ENCODE results near the gene LECT2.

The LECT2 gene

GRCh38 chr5:135973323-135974020, 18.7 kb upstream of the LECT2 start:
- no peak overlapping the region for H3K4me2 ChIP-seq (ENCODE audit: low read length)
- H3K27me3 ChIP-seq (ENCODE audit: insufficient read depth, low read length, poor library complexity) = no peaks in the 10 kb centered on the region
- H4K8ac ChIP-seq (ENCODE audit: low read depth, low read length) = no peak overlapping the region
- no peaks in the 10 kb centered on the region for H3K36me3 ChIP-seq (ENCODE audit: control insufficient read depth, insufficient read depth, low read length)
- H2BK5ac ChIP-seq (ENCODE audit: low read length) = no peak overlapping the region
- no peak overlapping the region for H2AK5ac ChIP-seq (ENCODE audit: low read length)
- H3K27ac ChIP-seq (ENCODE audit: low read depth, low read length) = no peak overlapping the region
- no peak overlapping the region for H3K56ac ChIP-seq (ENCODE audit: low read length)
- H3K4ac ChIP-seq (ENCODE audit: low read depth, low read length) = no peak overlapping the region
- H3K9ac ChIP-seq (ENCODE audit: low read length) = no peak overlapping the region
- H3K4me3 ChIP-seq (ENCODE audit: low read length) = no peak overlapping the region
- H3K23ac ChIP-seq (ENCODE audit: low read length) = no peak overlapping the region
- peaks cover 3% of the 10 kb centered on the region for H3K4me1 ChIP-seq (ENCODE audit: control insufficient read depth, low read depth, low read length)
- WGBS (ENCODE audit: extremely low coverage, insufficient coverage, low lambda C conversion rate) = no CpG with 5 or more reads among the region's 2 CpGs
- no peak overlapping the region for H3K18ac ChIP-seq (ENCODE audit: low read length)
- no peak overlapping the region for H2BK15ac ChIP-seq (replicated peaks; ENCODE audit: low read depth)
- no peak overlapping the region for H4K5ac ChIP-seq (ENCODE audit: low read length)
- no peak overlapping the region for H2BK120ac ChIP-seq (ENCODE audit: low read depth, low read length)
- DNase-seq = no peak
- no peaks in the 10 kb centered on the region for H3K79me1 ChIP-seq (ENCODE audit: low read length)
- no peaks in the 10 kb centered on the region for H3K79me2 ChIP-seq (ENCODE audit: control insufficient read depth, insufficient read depth, low read length)

GRCh38 chr5:135971701-135972100, 16.9 kb upstream of the LECT2 start:
- Histone ChIP-seq H3K18ac (ENCODE audit: low read length) (no peak overlapping the region), H3K4me1 (ENCODE audit: control insufficient read depth, low read depth, low read length) (no peaks in the 10 kb centered on the region), H3K27me3 (ENCODE audit: insufficient read depth, low read length, poor library complexity) (no peaks in the 10 kb centered on the region), H2BK120ac (ENCODE audit: low read depth, low read length) (no peak overlapping the region), H3K4me3 (ENCODE audit: low read length) (no peak overlapping the region), H3K4me2 (ENCODE audit: low read length) (no peak overlapping the region), H3K4ac (ENCODE audit: low read depth, low read length) (no peak overlapping the region), H4K5ac (ENCODE audit: low read length) (no peak overlapping the region), H3K23ac (ENCODE audit: low read length) (no peak overlapping the region), H3K9ac (ENCODE audit: low read length) (no peak overlapping the region), H3K36me3 (ENCODE audit: control insufficient read depth, insufficient read depth, low read length) (no peaks in the 10 kb centered on the region), H3K79me2 (ENCODE audit: control insufficient read depth, insufficient read depth, low read length) (no peaks in the 10 kb centered on the region), H3K56ac (ENCODE audit: low read length) (no peak overlapping the region), H2BK15ac (replicated peaks; ENCODE audit: low read depth) (no peak overlapping the region), H2AK5ac (ENCODE audit: low read length) (no peak overlapping the region), H3K79me1 (ENCODE audit: low read length) (no peaks in the 10 kb centered on the region), H2BK5ac (ENCODE audit: low read length) (no peak overlapping the region), H3K27ac (ENCODE audit: low read depth, low read length) (no peak overlapping the region), H4K8ac (ENCODE audit: low read depth, low read length) (no peak overlapping the region)
- WGBS (ENCODE audit: extremely low coverage, insufficient coverage, low lambda C conversion rate) = no CpG with 5 or more reads among the region's 1 CpG
- DNase-seq = no peak

- H3K79me1 ChIP-seq (ENCODE audit: low read length) = no peaks in the 10 kb centered on the region
- H3K4me2 ChIP-seq (ENCODE audit: low read length) = no peak overlapping the region
- H3K27me3 ChIP-seq (ENCODE audit: insufficient read depth, low read length, poor library complexity) = no peaks in the 10 kb centered on the region
- H3K56ac ChIP-seq (ENCODE audit: low read length) = no peak overlapping the region
- H3K4me1 ChIP-seq (ENCODE audit: control insufficient read depth, low read depth, low read length) = no peaks in the 10 kb centered on the region
- WGBS (ENCODE audit: extremely low coverage, insufficient coverage, low lambda C conversion rate) = no CpG with 5 or more reads among the region's 3 CpGs
- no peak overlapping the region for H4K8ac ChIP-seq (ENCODE audit: low read depth, low read length)
- no peak overlapping the region for H2BK5ac ChIP-seq (ENCODE audit: low read length)
- no peak overlapping the region for H3K23ac ChIP-seq (ENCODE audit: low read length)
- H3K4ac ChIP-seq (ENCODE audit: low read depth, low read length) = no peak overlapping the region
- H4K5ac ChIP-seq (ENCODE audit: low read length) = no peak overlapping the region
- H3K4me3 ChIP-seq (ENCODE audit: low read length) = no peak overlapping the region
- H2BK15ac ChIP-seq (replicated peaks; ENCODE audit: low read depth) = no peak overlapping the region
- no peak overlapping the region for H3K9ac ChIP-seq (ENCODE audit: low read length)
- no peak overlapping the region for H3K27ac ChIP-seq (ENCODE audit: low read depth, low read length)
- no peaks in the 10 kb centered on the region for H3K79me2 ChIP-seq (ENCODE audit: control insufficient read depth, insufficient read depth, low read length)
- H3K18ac ChIP-seq (ENCODE audit: low read length) = no peak overlapping the region
- no peaks in the 10 kb centered on the region for H3K36me3 ChIP-seq (ENCODE audit: control insufficient read depth, insufficient read depth, low read length)
- H2AK5ac ChIP-seq (ENCODE audit: low read length) = no peak overlapping the region
- H2BK120ac ChIP-seq (ENCODE audit: low read depth, low read length) = no peak overlapping the region
- no peak for DNase-seq
Measured at GRCh38 chr5:135966790-135967189, 12.0 kb upstream of the LECT2 start.

- no peaks in the 10 kb centered on the region for H3K79me2 ChIP-seq (ENCODE audit: control insufficient read depth, insufficient read depth, low read length)
- no peaks in the 10 kb centered on the region for H3K4me1 ChIP-seq (ENCODE audit: control insufficient read depth, low read depth, low read length)
- no peak overlapping the region for H2AK5ac ChIP-seq (ENCODE audit: low read length)
- no peak overlapping the region for H2BK15ac ChIP-seq (replicated peaks; ENCODE audit: low read depth)
- no peaks in the 10 kb centered on the region for H3K36me3 ChIP-seq (ENCODE audit: control insufficient read depth, insufficient read depth, low read length)
- H2BK5ac ChIP-seq (ENCODE audit: low read length) = no peak overlapping the region
- no peak overlapping the region for H3K4me3 ChIP-seq (ENCODE audit: low read length)
- H3K23ac ChIP-seq (ENCODE audit: low read length) = no peak overlapping the region
- no CpG with 5 or more reads among the region's 4 CpGs for WGBS (ENCODE audit: extremely low coverage, insufficient coverage, low lambda C conversion rate)
- no peak overlapping the region for H3K27ac ChIP-seq (ENCODE audit: low read depth, low read length)
- no peak overlapping the region for H4K8ac ChIP-seq (ENCODE audit: low read depth, low read length)
- H3K27me3 ChIP-seq (ENCODE audit: insufficient read depth, low read length, poor library complexity) = no peaks in the 10 kb centered on the region
- no peak for DNase-seq
- H3K9ac ChIP-seq (ENCODE audit: low read length) = no peak overlapping the region
- no peak overlapping the region for H3K56ac ChIP-seq (ENCODE audit: low read length)
- H4K5ac ChIP-seq (ENCODE audit: low read length) = no peak overlapping the region
- no peak overlapping the region for H3K18ac ChIP-seq (ENCODE audit: low read length)
- H3K4ac ChIP-seq (ENCODE audit: low read depth, low read length) = no peak overlapping the region
- H3K79me1 ChIP-seq (ENCODE audit: low read length) = no peaks in the 10 kb centered on the region
- no peak overlapping the region for H3K4me2 ChIP-seq (ENCODE audit: low read length)
- H2BK120ac ChIP-seq (ENCODE audit: low read depth, low read length) = no peak overlapping the region
Measured at GRCh38 chr5:135966165-135966564, 11.4 kb upstream of the LECT2 start.

- H4K5ac ChIP-seq (ENCODE audit: low read length) = no peak overlapping the region
- H3K79me2 ChIP-seq (ENCODE audit: control insufficient read depth, insufficient read depth, low read length) = no peaks in the 10 kb centered on the region
- no CpG with 5 or more reads among the region's 3 CpGs for WGBS (ENCODE audit: extremely low coverage, insufficient coverage, low lambda C conversion rate)
- H4K8ac ChIP-seq (ENCODE audit: low read depth, low read length) = no peak overlapping the region
- no peaks in the 10 kb centered on the region for H3K79me1 ChIP-seq (ENCODE audit: low read length)
- no peaks in the 10 kb centered on the region for H3K36me3 ChIP-seq (ENCODE audit: control insufficient read depth, insufficient read depth, low read length)
- H3K27ac ChIP-seq (ENCODE audit: low read depth, low read length) = no peak overlapping the region
- no peak overlapping the region for H2AK5ac ChIP-seq (ENCODE audit: low read length)
- H2BK120ac ChIP-seq (ENCODE audit: low read depth, low read length) = no peak overlapping the region
- no peaks in the 10 kb centered on the region for H3K27me3 ChIP-seq (ENCODE audit: insufficient read depth, low read length, poor library complexity)
- H3K4ac ChIP-seq (ENCODE audit: low read depth, low read length) = no peak overlapping the region
- H2BK5ac ChIP-seq (ENCODE audit: low read length) = no peak overlapping the region
- H3K9ac ChIP-seq (ENCODE audit: low read length) = no peak overlapping the region
- H3K4me1 ChIP-seq (ENCODE audit: control insufficient read depth, low read depth, low read length) = no peaks in the 10 kb centered on the region
- no peak for DNase-seq
- no peak overlapping the region for H3K56ac ChIP-seq (ENCODE audit: low read length)
- H2BK15ac ChIP-seq (replicated peaks; ENCODE audit: low read depth) = no peak overlapping the region
- H3K18ac ChIP-seq (ENCODE audit: low read length) = no peak overlapping the region
- H3K23ac ChIP-seq (ENCODE audit: low read length) = no peak overlapping the region
- no peak overlapping the region for H3K4me3 ChIP-seq (ENCODE audit: low read length)
- H3K4me2 ChIP-seq (ENCODE audit: low read length) = no peak overlapping the region
Measured at GRCh38 chr5:135965504-135965903, 10.7 kb upstream of the LECT2 start.

All from mesendoderm (in vitro differentiated cells).